A549 (cell line): ENCODE measurements around the gene TDRKH. TPM values are rescaled to one million over a fixed set of nuclear protein-coding genes. Genes with fewer than 3 reads are reported as not detected.

Source experiments
- ATAC-seq, 2 experiments: fragments of 200-7000 bp in 1 of 2; fragments of >200 bp in 1 of 2; cut with Nextera tagmentation in 1 of 2; cut with Tn5 transposase in 1 of 2; 3 replicates each; pipeline versions ENCODE4 v1.8.0 to v1.9.1; 2018 to 2020; ENCODE audit warnings: mild to moderate bottlenecking in 1 of 2, moderate library complexity in 1 of 2
- CTCF ChIA-PET: fragments of 300-600 bp; sonication (Branson Sonifier 250); formaldehyde crosslinking; extraction: SDS; loops from one replicate; lab custom pipeline; 2021; ENCODE audit warnings: antibody characterized with exemption, inconsistent platforms; lab: Yijun Ruan, JAX
- POLR2A ChIA-PET: fragments of 350-600 bp; formaldehyde crosslinking; extraction: SDS; loops from one replicate; lab custom pipeline; 2021; ENCODE audit warnings: antibody characterized with exemption, inconsistent platforms; lab: Yijun Ruan, JAX
- DNase-seq, 2 experiments: peaks; one replicate each; pipeline versions ENCODE4 v3.0.0 to v3.0.0-alpha.2; 2011 to 2016; ENCODE audit warnings: low read depth in 1 of 2, low spot score in 1 of 2
- FAIRE-seq: peaks from 2 replicates; lab custom pipeline; 2011; peaks lifted over from hg19 to GRCh38; lab: Jason Lieb, UNC
- H3K27ac ChIP-seq, 2 experiments: fragments of >200 bp; sonication (Bioruptor Twin); formaldehyde crosslinking; 3 replicates each; pipeline ENCODE4 v1.5.1; 2016 to 2017
- H3K4me1 ChIP-seq: fragments of >200 bp; sonication (Bioruptor Twin); formaldehyde crosslinking; 3 replicates; pipeline ENCODE4 v1.6.1; 2016
- H3K4me2 ChIP-seq: fragments of >200 bp; sonication (Bioruptor Twin); formaldehyde crosslinking; 3 replicates; pipeline ENCODE4 v1.6.1; 2016
- H3K4me3 ChIP-seq: fragments of >200 bp; sonication (Bioruptor Twin); formaldehyde crosslinking; 3 replicates; pipeline ENCODE4 v1.5.1; 2016
- H3K9me3 ChIP-seq: fragments of >200 bp; sonication (Bioruptor Twin); formaldehyde crosslinking; 3 replicates; pipeline ENCODE4 v1.6.1; 2016
- EHMT2 ChIP-seq: fragments of 200-600 bp; sonication (generic); IDR thresholded peaks from 2 replicates; pipeline ENCODE4 v1.6.1; 2016; ENCODE audit warnings: antibody characterized with exemption, low read depth, mild to moderate bottlenecking, moderate library complexity
- GATA3 ChIP-seq: IDR thresholded peaks from 2 replicates; pipeline ENCODE4 v1.6.1; 2012; ENCODE audit warnings: borderline replicate concordance
- HDAC2 ChIP-seq: fragments of 200-600 bp; sonication (generic); IDR thresholded peaks from 2 replicates; pipeline ENCODE4 v1.6.1; 2016
- HOXA7 ChIP-seq: fragments of 250-450 bp; sonication (Bioruptor Pico); IDR thresholded peaks from 2 replicates; pipeline ENCODE4 v1.5.0; 2020; ENCODE audit warnings: mild to moderate bottlenecking, moderate library complexity
- HOXB13 ChIP-seq: fragments of 250-450 bp; sonication (Bioruptor Pico); IDR thresholded peaks from 2 replicates; pipeline ENCODE4 v1.5.0; 2020; ENCODE audit warnings: low read depth, mild to moderate bottlenecking, moderate library complexity
- HOXB5 ChIP-seq: fragments of 250-450 bp; sonication (Bioruptor Pico); IDR thresholded peaks from 2 replicates; pipeline ENCODE4 v1.5.0; 2020; ENCODE audit warnings: mild to moderate bottlenecking, moderate library complexity
- MYC ChIP-seq: IDR thresholded peaks from 2 replicates; pipeline ENCODE4 v1.6.1; 2012; ENCODE audit warnings: mild to moderate bottlenecking, inconsistent platforms, low read length, improper control_type of control experiment, borderline replicate concordance
- PHF8 ChIP-seq: fragments of 200-600 bp; sonication (generic); IDR thresholded peaks from 2 replicates; pipeline ENCODE4 v1.6.1; 2016; ENCODE audit warnings: low read depth, mild to moderate bottlenecking, antibody characterized with exemption, moderate library complexity, borderline replicate concordance
- POLR2A ChIP-seq: IDR thresholded peaks from 2 replicates; pipeline ENCODE4 v1.6.1; 2012; ENCODE audit warnings: mild to moderate bottlenecking, low read length
- RARB ChIP-seq: fragments of 250-450 bp; sonication (Bioruptor Pico); IDR thresholded peaks from 2 replicates; pipeline ENCODE4 v1.8.0; 2021; ENCODE audit warnings: mild to moderate bottlenecking, moderate library complexity
- SREBF2 ChIP-seq: fragments of 450-650 bp; IDR thresholded peaks from 2 replicates; pipeline ENCODE4 v1.6.1; 2014; ENCODE audit warnings: mild to moderate bottlenecking, moderate library complexity
- WGBS: methylation state at CpG from one replicate; pipeline ENCODE4 v1.1.6; 2017; ENCODE audit errors: missing lambda C conversion rate; 5-methylcytosine and 5-hydroxymethylcytosine counted together
- polyA plus RNA-seq, 4 experiments: library from polyadenylated mRNA; depleted of rRNA in 3 of 4; stranded (reverse); fragments of >200 nt; fragmentation: RNase III in 1 of 4; extraction: RNeasy Plus Mini Kit Qiagen cat#74134 plus additional on column Dnase treatment in 1 of 4; gene quantifications; 2 replicates in 3 of 4; 3 replicates in 1 of 4; pipeline ENCODE4 v1.2.3, GENCODE V29; 2011 to 2017
- small RNA-seq, 6 experiments: library from RNA; depleted of rRNA; stranded (forward); fragments of <200 nt; gene quantifications; one replicate each; pipeline ENCODE3, GENCODE V24; 2012
- TF ChIP-seq, protein P1 (sequence below): fragments of 250-450 bp; sonication (Bioruptor Pico); IDR thresholded peaks from 2 replicates; pipeline ENCODE4 v1.5.0; 2021; ENCODE audit warnings: mild to moderate bottlenecking, moderate library complexity, borderline replicate concordance
- TF ChIP-seq, protein P2 (sequence below): fragments of >200 bp; sonication (Bioruptor Twin); formaldehyde crosslinking; IDR thresholded peaks from 3 replicates; pipeline ENCODE4 v1.5.1; 2016
- TF ChIP-seq, protein P3 (sequence below): fragments of 250-450 bp; sonication (Bioruptor Pico); IDR thresholded peaks from 2 replicates; pipeline ENCODE4 v1.5.0; 2020; ENCODE audit warnings: low read depth, mild to moderate bottlenecking, moderate library complexity
- TF ChIP-seq, protein P4 (sequence below): fragments of 150-350 bp; IDR thresholded peaks from 2 replicates; pipeline ENCODE4 v1.6.1; 2014; ENCODE audit warnings: low read depth, mild to moderate bottlenecking, low read length
- TF ChIP-seq, protein P5 (sequence below): IDR thresholded peaks from 2 replicates; pipeline ENCODE4 v1.6.1; 2012

The TDRKH gene
- polyA plus RNA-seq, 2 of the 4 experiments (the other 2 are of a cell fraction): 7.7 to 8.8 TPM

DNA sequence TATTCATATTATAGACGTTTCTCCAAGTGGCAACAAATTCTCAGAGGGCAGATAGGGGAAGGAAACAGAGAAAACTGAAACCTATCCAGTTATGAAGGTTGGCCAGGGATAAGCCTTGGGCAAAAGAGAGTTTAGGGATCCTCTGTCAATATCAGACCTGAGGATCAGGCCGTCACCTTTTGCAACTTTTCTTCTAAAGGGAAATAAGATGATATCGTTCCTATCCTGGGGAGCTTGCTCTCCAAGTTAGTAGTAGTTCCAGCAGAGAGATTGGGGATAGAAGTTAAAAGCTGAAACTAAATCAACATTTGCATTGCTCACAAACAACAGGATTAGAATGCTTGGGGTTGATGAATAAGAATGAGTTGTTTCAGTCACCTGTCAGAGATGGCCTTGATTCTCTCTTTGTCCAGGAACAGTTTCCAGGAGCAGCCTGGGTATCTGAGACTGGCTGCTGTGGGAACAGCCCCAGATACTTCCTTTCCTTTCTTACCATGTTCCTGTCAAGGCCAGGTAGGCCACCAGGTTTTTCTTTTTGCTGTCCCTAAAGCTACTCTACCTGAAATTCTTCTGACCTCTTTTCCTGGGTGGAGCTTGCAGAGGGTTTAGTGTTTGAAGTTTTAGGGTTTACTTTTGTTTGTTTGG, 66.5 kb downstream of the TDRKH start:
- H3K4me2 ChIP-seq: no peak overlapping the region
- CTCF ChIA-PET: interaction anchor here (0.9 to 6.2 kb wide), 2 partner anchors 11 to 13 kb away, joined by 3 to 42 read pairs; no protein-coding TSS in a partner anchor

More for the DNA sequence above, 66.5 kb downstream of the TDRKH start:
- DNase-seq: no peak
- FAIRE-seq: no peak
- POLR2A ChIA-PET: interaction anchor here (0.5 kb wide), 1 partner anchor 132 kb away, joined by 3 read pairs; no protein-coding TSS in a partner anchor
- WGBS: 45% methylated on average over 3 of the region's 3 CpGs
- TF ChIP-seq RARB (CRISPR knock-in tag) (no peak), EHMT2 (no peak), PHF8 (no peak), HOXB13 (CRISPR knock-in tag) (no peak), SREBF2 (no peak), GATA3 (no peak), HOXB5 (CRISPR knock-in tag) (no peak), POLR2A (no peak), MYC (no peak), HDAC2 (no peak), HOXA7 (no peak)
- TF ChIP-seq, protein P1, sequence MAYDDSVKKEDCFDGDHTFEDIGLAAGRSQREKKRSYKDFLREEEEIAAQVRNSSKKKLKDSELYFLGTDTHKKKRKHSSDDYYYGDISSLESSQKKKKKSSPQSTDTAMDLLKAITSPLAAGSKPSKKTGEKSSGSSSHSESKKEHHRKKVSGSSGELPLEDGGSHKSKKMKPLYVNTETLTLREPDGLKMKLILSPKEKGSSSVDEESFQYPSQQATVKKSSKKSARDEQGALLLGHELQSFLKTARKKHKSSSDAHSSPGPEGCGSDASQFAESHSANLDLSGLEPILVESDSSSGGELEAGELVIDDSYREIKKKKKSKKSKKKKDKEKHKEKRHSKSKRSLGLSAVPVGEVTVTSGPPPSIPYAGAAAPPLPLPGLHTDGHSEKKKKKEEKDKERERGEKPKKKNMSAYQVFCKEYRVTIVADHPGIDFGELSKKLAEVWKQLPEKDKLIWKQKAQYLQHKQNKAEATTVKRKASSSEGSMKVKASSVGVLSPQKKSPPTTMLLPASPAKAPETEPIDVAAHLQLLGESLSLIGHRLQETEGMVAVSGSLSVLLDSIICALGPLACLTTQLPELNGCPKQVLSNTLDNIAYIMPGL (CRISPR knock-in tag): no peak
- TF ChIP-seq, protein P2, sequence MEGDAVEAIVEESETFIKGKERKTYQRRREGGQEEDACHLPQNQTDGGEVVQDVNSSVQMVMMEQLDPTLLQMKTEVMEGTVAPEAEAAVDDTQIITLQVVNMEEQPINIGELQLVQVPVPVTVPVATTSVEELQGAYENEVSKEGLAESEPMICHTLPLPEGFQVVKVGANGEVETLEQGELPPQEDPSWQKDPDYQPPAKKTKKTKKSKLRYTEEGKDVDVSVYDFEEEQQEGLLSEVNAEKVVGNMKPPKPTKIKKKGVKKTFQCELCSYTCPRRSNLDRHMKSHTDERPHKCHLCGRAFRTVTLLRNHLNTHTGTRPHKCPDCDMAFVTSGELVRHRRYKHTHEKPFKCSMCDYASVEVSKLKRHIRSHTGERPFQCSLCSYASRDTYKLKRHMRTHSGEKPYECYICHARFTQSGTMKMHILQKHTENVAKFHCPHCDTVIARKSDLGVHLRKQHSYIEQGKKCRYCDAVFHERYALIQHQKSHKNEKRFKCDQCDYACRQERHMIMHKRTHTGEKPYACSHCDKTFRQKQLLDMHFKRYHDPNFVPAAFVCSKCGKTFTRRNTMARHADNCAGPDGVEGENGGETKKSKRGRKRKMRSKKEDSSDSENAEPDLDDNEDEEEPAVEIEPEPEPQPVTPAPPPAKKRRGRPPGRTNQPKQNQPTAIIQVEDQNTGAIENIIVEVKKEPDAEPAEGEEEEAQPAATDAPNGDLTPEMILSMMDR: no peak
- TF ChIP-seq, protein P3, sequence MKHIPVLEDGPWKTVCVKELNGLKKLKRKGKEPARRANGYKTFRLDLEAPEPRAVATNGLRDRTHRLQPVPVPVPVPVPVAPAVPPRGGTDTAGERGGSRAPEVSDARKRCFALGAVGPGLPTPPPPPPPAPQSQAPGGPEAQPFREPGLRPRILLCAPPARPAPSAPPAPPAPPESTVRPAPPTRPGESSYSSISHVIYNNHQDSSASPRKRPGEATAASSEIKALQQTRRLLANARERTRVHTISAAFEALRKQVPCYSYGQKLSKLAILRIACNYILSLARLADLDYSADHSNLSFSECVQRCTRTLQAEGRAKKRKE (CRISPR knock-in tag): no peak
- TF ChIP-seq, protein P4, sequence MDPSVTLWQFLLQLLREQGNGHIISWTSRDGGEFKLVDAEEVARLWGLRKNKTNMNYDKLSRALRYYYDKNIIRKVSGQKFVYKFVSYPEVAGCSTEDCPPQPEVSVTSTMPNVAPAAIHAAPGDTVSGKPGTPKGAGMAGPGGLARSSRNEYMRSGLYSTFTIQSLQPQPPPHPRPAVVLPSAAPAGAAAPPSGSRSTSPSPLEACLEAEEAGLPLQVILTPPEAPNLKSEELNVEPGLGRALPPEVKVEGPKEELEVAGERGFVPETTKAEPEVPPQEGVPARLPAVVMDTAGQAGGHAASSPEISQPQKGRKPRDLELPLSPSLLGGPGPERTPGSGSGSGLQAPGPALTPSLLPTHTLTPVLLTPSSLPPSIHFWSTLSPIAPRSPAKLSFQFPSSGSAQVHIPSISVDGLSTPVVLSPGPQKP: no peak
- TF ChIP-seq, protein P5, sequence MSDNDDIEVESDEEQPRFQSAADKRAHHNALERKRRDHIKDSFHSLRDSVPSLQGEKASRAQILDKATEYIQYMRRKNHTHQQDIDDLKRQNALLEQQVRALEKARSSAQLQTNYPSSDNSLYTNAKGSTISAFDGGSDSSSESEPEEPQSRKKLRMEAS: no peak
- H3K9me3 ChIP-seq: no peaks in the 10 kb centered on the region
- no peak overlapping the region for H3K4me3 ChIP-seq
- no peak overlapping the region for H3K27ac ChIP-seq
- no peak for ATAC-seq
- H3K4me1 ChIP-seq: peaks cover 6% of the 10 kb centered on the region; the same call in 1 of the 3 replicates

Small RNA genes within 50 kb of the gene (small RNA-seq; reads per million reads assigned to genes)
- gene RNU6-662P: 0 reads per million in 6 experiments

Other genes starting within 250 kb of the TDRKH start
- 29.1 and 30.5 TPM in 2 replicates for gene SNX27, start 178.4 kb downstream of the TDRKH start, polyA plus RNA-seq (2011; rRNA removed)
- gene SNX27, start 178.4 kb downstream of the TDRKH start, polyA plus RNA-seq (2017; fragmentation: RNase III; extraction: RNeasy Plus Mini Kit Qiagen cat#74134 plus additional on column Dnase treatment): 11.0 to 13.6 TPM (median 12.8 TPM) in 3 replicates
- not detected in 2 replicates for gene CELF3, start 73.7 kb downstream of the TDRKH start, polyA plus RNA-seq (2011; rRNA removed)
- gene CELF3, start 73.7 kb downstream of the TDRKH start, polyA plus RNA-seq (2017; fragmentation: RNase III; extraction: RNeasy Plus Mini Kit Qiagen cat#74134 plus additional on column Dnase treatment): not detected in 3 replicates
- not detected in 2 replicates for gene RIIAD1, start 69.0 kb downstream of the TDRKH start, polyA plus RNA-seq (2011; rRNA removed)
- gene RIIAD1, start 69.0 kb downstream of the TDRKH start, polyA plus RNA-seq (2017; fragmentation: RNase III; extraction: RNeasy Plus Mini Kit Qiagen cat#74134 plus additional on column Dnase treatment): not detected in 3 replicates
- 120 and 146 TPM in 2 replicates for gene MRPL9, start 27.0 kb downstream of the TDRKH start, polyA plus RNA-seq (2011; rRNA removed)
- gene MRPL9, start 27.0 kb downstream of the TDRKH start, polyA plus RNA-seq (2017; fragmentation: RNase III; extraction: RNeasy Plus Mini Kit Qiagen cat#74134 plus additional on column Dnase treatment): 84.1 to 88.6 TPM (median 84.6 TPM) in 3 replicates
- not detected in 2 replicates for gene LINGO4, start 14.9 kb upstream of the TDRKH start, polyA plus RNA-seq (2011; rRNA removed)
- not detected in 3 replicates for gene LINGO4, start 14.9 kb upstream of the TDRKH start, polyA plus RNA-seq (2017; fragmentation: RNase III; extraction: RNeasy Plus Mini Kit Qiagen cat#74134 plus additional on column Dnase treatment)
- 0.24 and 0.25 TPM in 2 replicates for gene RORC, start 41.3 kb upstream of the TDRKH start, polyA plus RNA-seq (2011; rRNA removed)
- 0.06 TPM in 1 of 3 replicates, not detected in the others for gene RORC, start 41.3 kb upstream of the TDRKH start, polyA plus RNA-seq (2017; fragmentation: RNase III; extraction: RNeasy Plus Mini Kit Qiagen cat#74134 plus additional on column Dnase treatment)
- gene C2CD4D, start 49.3 kb upstream of the TDRKH start, polyA plus RNA-seq (2011; rRNA removed): not detected in 2 replicates
- not detected in 3 replicates for gene C2CD4D, start 49.3 kb upstream of the TDRKH start, polyA plus RNA-seq (2017; fragmentation: RNase III; extraction: RNeasy Plus Mini Kit Qiagen cat#74134 plus additional on column Dnase treatment)
- not detected in 2 replicates for gene THEM5, start 63.2 kb upstream of the TDRKH start, polyA plus RNA-seq (2011; rRNA removed)
- not detected in 3 replicates for gene THEM5, start 63.2 kb upstream of the TDRKH start, polyA plus RNA-seq (2017; fragmentation: RNase III; extraction: RNeasy Plus Mini Kit Qiagen cat#74134 plus additional on column Dnase treatment)
- 28.1 and 32.3 TPM in 2 replicates for gene THEM4, start 119.0 kb upstream of the TDRKH start, polyA plus RNA-seq (2011; rRNA removed)
- gene THEM4, start 119.0 kb upstream of the TDRKH start, polyA plus RNA-seq (2017; fragmentation: RNase III; extraction: RNeasy Plus Mini Kit Qiagen cat#74134 plus additional on column Dnase treatment): 16.6 to 19.6 TPM (median 19.0 TPM) in 3 replicates
- 505 and 515 TPM in 2 replicates for gene S100A10, start 203.4 kb upstream of the TDRKH start, polyA plus RNA-seq (2011; rRNA removed)
- gene S100A10, start 203.4 kb upstream of the TDRKH start, polyA plus RNA-seq (2017; fragmentation: RNase III; extraction: RNeasy Plus Mini Kit Qiagen cat#74134 plus additional on column Dnase treatment): 2,059 to 2,476 TPM (median 2,077 TPM) in 3 replicates
- gene S100A11, start 246.5 kb upstream of the TDRKH start, polyA plus RNA-seq (2011; rRNA removed): 671 and 1,155 TPM in 2 replicates
- gene S100A11, start 246.5 kb upstream of the TDRKH start, polyA plus RNA-seq (2017; fragmentation: RNase III; extraction: RNeasy Plus Mini Kit Qiagen cat#74134 plus additional on column Dnase treatment): 1,442 to 1,531 TPM (median 1,500 TPM) in 3 replicates